Prostate gland (tissue), 2 donors: ENCODE data around the gene PHIP. TPM values are rescaled to one million over a fixed set of nuclear protein-coding genes. Genes with fewer than 3 reads are reported as not detected.
A peak's percentile ranks its signal among the peaks of the same experiment; 100 is the strongest.

ENCODE experiments used
- DNase-seq: peaks from one replicate; pipeline ENCODE4 v3.0.0-alpha.2; 2019; ENCODE audit warnings: low spot score
- H3K27ac ChIP-seq, 2 donors: fragments of 200-600 bp; sonication (generic); 2 replicates each; pipeline ENCODE4 v1.5.1; 2017 to 2019
- H3K27me3 ChIP-seq: fragments of 200-600 bp; sonication (generic); replicated peaks from 2 replicates; pipeline ENCODE4 v1.5.1; 2019; ENCODE audit not compliant: insufficient read depth
- H3K36me3 ChIP-seq, 2 donors: fragments of 200-600 bp; sonication (generic); 1 replicate in 1 of 2; 2 replicates in 1 of 2; pipeline versions ENCODE4 v1.5.1 to v1.8.1; 2017 to 2019
- H3K4me1 ChIP-seq: fragments of 200-600 bp; sonication (generic); replicated peaks from 2 replicates; pipeline ENCODE4 v1.5.1; 2019
- H3K4me3 ChIP-seq, 2 donors: fragments of 200-600 bp; sonication (generic); 2 replicates each; pipeline ENCODE4 v1.5.1; 2017 to 2019
- H3K9me3 ChIP-seq: fragments of 200-600 bp; sonication (generic); 2 replicates; pipeline ENCODE4 v1.5.1; 2017
- CTCF ChIP-seq, 4 experiments: fragments of 200-600 bp in 2 of 4; fragments of 450-650 bp in 2 of 4; sonication (generic) in 2 of 4; IDR thresholded peaks; 1 replicate in 3 of 4; 2 replicates in 1 of 4; pipeline ENCODE4 v1.5.1; 2016 to 2019; ENCODE audit warnings: antibody characterized with exemption in 4 of 4, mild to moderate bottlenecking in 2 of 4, moderate library complexity in 2 of 4
- POLR2A ChIP-seq: fragments of 450-650 bp; IDR thresholded peaks from one replicate; pipeline ENCODE4 v1.6.1; 2016; ENCODE audit warnings: antibody characterized with exemption, mild to moderate bottlenecking
- POLR2AphosphoS5 ChIP-seq: sonication (generic); formaldehyde crosslinking; IDR thresholded peaks from one replicate; pipeline ENCODE4 v1.6.1; 2017; ENCODE audit warnings: antibody characterized with exemption
- WGBS: methylation state at CpG from one replicate; pipeline ENCODE4 v1.1.5; 2018; 5-methylcytosine and 5-hydroxymethylcytosine counted together
- intact Hi-C: fragments of 100-400 bp; cut with DNase I; formaldehyde crosslinking; loops from one replicate; pipeline ENCODE4 v1.14.2; 2022
- total RNA-seq, 2 donors: library from RNA; depleted of rRNA; stranded (reverse); fragments of >200 nt; gene quantifications; one replicate each; pipeline ENCODE4 v1.1.0, GENCODE V29; 2016

The PHIP gene
- total RNA-seq, 2 donors from 2014 or later, result 29.6 to 31.8 TPM

- Histone ChIP-seq H3K27me3 (no peaks in the 10 kb centered on the region), H3K9me3 (no peaks in the 10 kb centered on the region), H3K36me3 (no peaks in the 10 kb centered on the region), H3K4me1 (no peaks in the 10 kb centered on the region), H3K27ac (no peak overlapping the region), H3K4me3 (no peak overlapping the region)
- intact Hi-C loops, result no loop called here
- 78% methylated on average over 3 of the region's 3 CpGs for WGBS
- TF ChIP-seq POLR2A, result no peak
- no peak for TF ChIP-seq CTCF (IDR thresholded peaks at IDR 0.05)
- no peak for TF ChIP-seq POLR2AphosphoS5
- no peak for DNase-seq
These were observed 161.6 kb downstream of the PHIP start for GRCh38 chr6:78916411-78916810.

- H3K27ac ChIP-seq, result no peak overlapping the region
- no peaks in the 10 kb centered on the region for H3K9me3 ChIP-seq
- no peak for DNase-seq
- 56% methylated on average over 9 of the region's 9 CpGs for WGBS
- peak overlapping the region in 1 of 2 donors; percentile 26 for H3K4me3 ChIP-seq
- no peaks in the 10 kb centered on the region for H3K27me3 ChIP-seq
- TF ChIP-seq POLR2AphosphoS5 (no peak), POLR2A (no peak), CTCF (IDR thresholded peaks at IDR 0.05) (no peak)
- H3K36me3 ChIP-seq, result no peaks in the 10 kb centered on the region
- intact Hi-C loops, result no loop called here
- H3K4me1 ChIP-seq, result no peaks in the 10 kb centered on the region
These were observed 166.7 kb downstream of the PHIP start for GRCh38 chr6:78911218-78911940.

- no peaks in the 10 kb centered on the region for H3K9me3 ChIP-seq
- peak overlapping the region; percentile 26 to 27 for H3K4me3 ChIP-seq
- H3K27me3 ChIP-seq, result no peaks in the 10 kb centered on the region
- no peak for DNase-seq
- no peaks in the 10 kb centered on the region for H3K4me1 ChIP-seq
- WGBS, result 3% methylated on average over 39 of the region's 49 CpGs
- intact Hi-C loops, result no loop called here
- no peaks in the 10 kb centered on the region for H3K36me3 ChIP-seq
- H3K27ac ChIP-seq, result no peak overlapping the region
- TF ChIP-seq POLR2A (no peak), POLR2AphosphoS5 (no peak), CTCF (IDR thresholded peaks at IDR 0.05) (no peak)
These were observed 167.4 kb downstream of the PHIP start for GRCh38 chr6:78910591-78911171.

GRCh38 chr6:78910010-78910409, 168.0 kb downstream of the PHIP start:
- Histone ChIP-seq H3K4me3 (no peak overlapping the region), H3K27ac (no peak overlapping the region), H3K27me3 (no peaks in the 10 kb centered on the region), H3K36me3 (no peaks in the 10 kb centered on the region), H3K4me1 (no peaks in the 10 kb centered on the region), H3K9me3 (no peaks in the 10 kb centered on the region)
- intact Hi-C loops, result no loop called here
- no peak for TF ChIP-seq POLR2AphosphoS5
- no peak for TF ChIP-seq POLR2A
- no peak for TF ChIP-seq CTCF (IDR thresholded peaks at IDR 0.05)
- DNase-seq, result no peak
- WGBS, result 81% methylated on average over 10 of the region's 10 CpGs

- H3K4me1 ChIP-seq, result no peaks in the 10 kb centered on the region
- no peak for DNase-seq
- H3K4me3 ChIP-seq, result no peak overlapping the region
- intact Hi-C loops, result no loop called here
- TF ChIP-seq POLR2A, result no peak
- TF ChIP-seq CTCF (IDR thresholded peaks at IDR 0.05), result no peak
- TF ChIP-seq POLR2AphosphoS5, result no peak
- no peaks in the 10 kb centered on the region for H3K9me3 ChIP-seq
- no peaks in the 10 kb centered on the region for H3K36me3 ChIP-seq
- WGBS, result 52% methylated on average over 3 of the region's 3 CpGs
- H3K27me3 ChIP-seq, result no peaks in the 10 kb centered on the region
- no peak overlapping the region for H3K27ac ChIP-seq
These were observed 168.7 kb downstream of the PHIP start for GRCh38 chr6:78909391-78909790.
